Inferior parietal cortex (tissue), 1 donor: ENCODE measurements around the gene AMZ1.

ENCODE experiments used
- DNase-seq: peaks from one replicate; pipeline ENCODE4 v3.0.0-alpha.2; 2016; ENCODE audit errors: extremely low spot score

Gene AMZ1

DNA sequence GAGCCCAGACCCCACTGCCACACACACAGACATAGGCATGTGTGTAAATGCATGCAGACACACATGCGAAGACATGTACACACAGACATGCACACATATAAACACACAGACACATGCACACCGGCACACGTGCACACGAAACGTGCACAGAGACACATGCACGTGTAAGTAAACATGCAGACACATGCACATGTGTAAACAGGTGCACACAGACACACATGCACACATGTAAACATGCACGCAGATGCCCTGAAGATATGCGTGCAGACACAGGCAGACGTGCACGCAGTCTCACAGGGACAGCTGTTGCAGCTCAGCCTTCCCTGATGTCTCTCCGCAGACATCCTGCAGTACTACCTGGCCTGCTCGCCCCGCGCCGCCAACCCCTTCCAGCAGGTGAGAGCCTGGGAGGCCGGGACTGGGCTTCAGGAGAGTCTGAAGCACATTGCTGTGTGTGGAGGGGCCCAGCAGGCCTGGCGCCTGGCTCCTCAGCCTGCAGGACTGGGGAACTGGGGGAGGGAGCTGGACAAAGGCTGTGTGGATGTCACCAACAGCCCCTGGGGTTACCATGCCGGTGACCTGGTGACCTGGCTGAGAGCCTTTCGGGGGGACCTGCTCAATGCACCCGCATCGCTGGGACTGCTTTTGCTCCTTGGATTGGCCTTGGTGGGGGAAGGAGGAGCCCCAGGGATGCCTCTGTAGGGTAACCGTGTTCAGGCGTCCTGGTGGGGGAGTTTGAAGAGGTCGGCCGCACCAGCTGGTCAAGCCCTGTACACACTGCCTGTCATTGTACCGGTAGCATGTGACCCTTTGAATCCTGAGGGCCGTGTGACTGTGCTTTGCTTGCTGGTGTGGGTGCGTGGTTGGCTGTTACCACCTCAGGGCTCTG is 35.9 kb upstream of the AMZ1 start:
- no peak for DNase-seq

DNA sequence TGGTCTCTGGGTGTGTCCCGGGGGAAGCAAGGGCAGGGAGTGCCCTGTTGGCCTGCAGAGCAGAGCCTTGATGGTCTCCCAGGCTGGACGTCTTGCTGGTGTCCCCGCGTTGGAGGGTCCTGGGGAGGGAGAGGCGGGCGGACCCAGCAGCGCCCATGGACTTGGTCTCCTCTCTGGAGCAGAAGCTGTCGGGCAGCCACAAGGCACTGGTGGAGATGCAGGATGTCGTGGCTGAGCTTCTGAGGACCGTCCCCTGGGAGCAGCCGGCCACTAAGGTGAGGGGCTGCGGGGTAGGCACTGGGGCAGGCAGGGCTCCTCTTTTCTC is 35.3 kb upstream of the AMZ1 start:
- no peak for DNase-seq

DNA sequence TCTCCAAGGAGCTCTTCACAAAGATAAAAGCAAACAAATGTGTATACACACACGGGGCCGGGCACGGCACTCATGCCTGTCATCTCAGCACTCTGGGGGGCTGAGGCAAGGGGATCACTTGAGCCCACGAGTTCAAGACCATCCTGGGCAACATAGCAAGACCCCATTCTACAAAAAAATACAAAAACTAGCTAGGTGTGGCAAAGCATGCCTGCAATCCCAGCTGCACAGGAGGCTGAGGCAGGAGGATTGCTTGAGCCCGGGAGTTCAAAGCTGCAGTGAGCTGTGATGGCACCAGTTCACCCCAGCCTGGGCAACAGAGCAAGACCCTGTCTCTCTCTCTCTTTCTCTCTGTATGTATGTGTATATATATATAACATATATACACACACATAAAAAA is 33.9 kb upstream of the AMZ1 start:
- no peak for DNase-seq

DNA sequence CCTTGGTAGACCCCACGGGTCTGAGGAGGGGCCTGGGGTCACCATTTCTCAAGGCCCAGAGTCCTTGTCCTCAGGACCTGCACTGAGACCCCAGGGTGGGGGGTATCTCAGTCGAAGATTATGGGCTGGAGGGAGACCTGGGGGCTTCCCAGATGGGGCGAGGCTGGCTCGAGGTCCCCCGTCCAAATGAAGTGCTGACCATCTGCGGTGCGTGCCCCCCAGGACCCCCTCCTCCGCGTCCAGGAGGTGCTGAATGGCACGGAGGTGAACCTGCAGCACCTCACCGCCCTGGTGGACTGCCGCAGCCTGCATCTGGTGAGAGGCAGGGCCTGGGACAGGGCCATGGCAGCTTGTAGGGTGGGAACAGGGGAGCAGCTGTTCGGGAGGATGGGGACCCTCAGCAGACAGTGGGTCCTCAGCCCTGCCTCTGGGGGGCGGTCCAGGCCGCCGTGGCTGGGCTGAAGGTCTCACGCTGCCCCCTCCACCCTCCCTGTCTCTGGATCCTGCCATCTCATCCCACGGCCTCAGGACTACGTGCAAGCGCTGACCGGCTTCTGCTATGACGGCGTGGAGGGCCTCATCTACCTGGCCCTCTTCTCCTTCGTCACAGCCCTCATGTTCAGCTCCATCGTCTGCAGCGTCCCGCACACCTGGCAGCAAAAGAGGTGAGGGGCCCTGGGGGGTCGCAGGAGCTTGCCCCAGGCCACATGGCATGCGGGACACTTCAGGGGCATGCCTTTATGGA is 32.0 kb upstream of the AMZ1 start:
- no peak for DNase-seq

DNA sequence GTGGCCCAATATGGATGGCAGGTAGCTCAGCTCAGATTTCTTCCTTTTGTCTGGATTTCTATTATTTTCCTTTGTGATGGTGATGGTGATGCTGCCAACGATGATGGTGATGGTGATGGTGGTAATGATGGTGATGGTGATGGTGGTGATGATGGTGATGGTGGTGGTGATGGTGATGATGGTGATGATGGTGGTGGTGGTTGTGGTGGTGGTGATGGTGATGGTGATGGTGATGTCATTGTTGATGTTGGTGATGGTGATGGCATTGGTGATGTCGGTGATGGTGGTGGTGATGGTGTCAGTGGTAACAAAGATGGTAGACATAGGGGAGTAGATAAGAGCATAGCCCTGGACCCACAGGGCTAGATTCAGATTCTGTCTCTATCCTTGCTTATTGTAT is 30.8 kb upstream of the AMZ1 start:
- no peak for DNase-seq

DNA sequence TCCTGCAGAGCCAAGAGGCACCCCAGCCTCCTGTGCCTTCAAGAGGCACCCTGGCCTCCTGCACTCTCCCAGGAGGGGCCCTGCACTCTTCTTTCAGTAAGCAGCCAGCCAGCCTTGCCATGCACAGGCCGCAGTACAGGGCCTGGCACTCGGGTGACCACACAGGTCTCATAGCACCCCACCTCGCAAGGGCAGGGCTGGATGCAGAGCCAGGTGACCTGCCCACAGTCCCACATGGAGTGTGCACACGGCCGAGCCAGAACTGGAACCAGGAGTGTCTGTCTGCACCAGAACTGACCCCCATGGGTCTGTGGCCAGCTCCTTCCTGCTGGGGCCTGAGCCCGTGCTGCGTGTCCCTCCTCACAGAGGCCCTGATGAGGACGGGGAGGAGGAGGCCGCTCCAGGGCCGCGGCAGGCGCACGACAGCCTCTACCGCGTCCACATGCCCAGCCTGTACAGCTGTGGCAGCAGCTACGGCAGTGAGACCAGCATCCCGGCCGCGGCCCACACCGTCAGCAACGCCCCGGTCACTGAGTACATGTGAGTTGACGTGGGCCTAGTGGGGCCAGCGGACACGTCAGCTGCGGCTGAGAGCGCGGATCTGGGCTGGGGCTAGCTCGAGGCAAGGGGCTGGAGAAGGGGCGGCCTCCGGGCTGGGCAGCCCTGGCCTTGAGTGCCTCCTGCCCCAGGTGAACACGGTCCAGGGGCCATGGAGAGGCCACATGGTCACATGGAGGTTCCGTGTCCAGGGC is 29.9 kb upstream of the AMZ1 start:
- DNase-seq, result no peak

DNA sequence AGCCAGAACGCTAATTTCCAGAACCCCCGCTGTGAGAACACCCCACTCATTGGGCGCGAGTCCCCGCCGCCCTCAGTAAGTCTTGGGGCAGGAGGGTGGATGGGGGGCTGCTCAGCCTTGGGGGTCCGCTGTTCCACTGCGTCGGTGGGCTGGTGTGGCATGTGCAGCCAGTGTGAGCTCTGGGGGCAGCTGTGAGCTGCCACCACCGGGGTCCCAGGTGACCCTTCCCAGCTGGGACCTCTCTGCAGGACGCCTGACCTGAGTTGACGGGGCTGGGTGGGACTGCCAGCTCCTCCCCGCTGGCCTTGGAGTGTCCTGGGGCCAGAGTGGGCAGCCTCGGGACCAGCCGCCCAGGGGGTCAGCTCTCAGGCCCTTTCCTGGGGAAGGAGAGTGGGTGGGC is 29.1 kb upstream of the AMZ1 start:
- DNase-seq, result no peak

DNA sequence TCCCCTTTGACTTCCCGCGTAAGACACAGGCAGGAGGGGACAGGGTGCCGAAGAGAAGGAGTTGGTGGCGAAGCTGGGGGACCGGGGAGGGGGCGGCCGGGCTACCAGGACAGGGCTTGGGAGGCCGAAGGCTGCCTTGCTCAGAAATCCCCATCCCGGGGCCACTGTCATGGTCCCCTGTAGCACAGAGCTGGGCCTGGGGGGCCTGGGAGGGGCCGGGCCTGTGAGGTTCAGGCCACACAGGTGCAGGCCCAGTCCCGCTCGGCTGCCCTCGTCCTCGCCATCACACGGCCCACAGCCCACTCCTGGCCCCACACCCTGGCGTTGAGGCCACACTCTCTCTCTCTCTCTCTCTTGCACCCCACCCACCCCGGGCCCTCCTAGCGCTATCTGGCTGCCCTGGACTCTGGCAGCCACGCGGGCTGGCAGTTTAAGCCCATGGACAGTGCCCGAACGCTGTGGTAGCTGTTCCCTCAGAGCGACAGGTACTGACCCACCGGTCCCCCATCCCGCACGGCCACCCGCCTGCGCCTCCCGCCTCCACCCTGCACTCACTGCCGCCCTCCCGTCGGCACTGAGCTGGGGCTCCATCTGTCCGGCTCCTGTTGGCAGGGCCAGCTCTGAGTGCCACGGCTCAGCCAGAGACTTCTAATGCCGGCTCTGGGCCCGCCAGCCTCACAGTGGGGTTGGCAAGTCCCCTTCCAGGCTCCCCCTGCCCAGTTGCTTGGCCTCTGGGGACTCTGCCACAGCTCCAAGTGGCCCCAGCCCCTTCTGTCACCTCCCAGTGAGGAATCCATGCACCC is 28.2 kb upstream of the AMZ1 start:
- DNase-seq, result no peak

DNA sequence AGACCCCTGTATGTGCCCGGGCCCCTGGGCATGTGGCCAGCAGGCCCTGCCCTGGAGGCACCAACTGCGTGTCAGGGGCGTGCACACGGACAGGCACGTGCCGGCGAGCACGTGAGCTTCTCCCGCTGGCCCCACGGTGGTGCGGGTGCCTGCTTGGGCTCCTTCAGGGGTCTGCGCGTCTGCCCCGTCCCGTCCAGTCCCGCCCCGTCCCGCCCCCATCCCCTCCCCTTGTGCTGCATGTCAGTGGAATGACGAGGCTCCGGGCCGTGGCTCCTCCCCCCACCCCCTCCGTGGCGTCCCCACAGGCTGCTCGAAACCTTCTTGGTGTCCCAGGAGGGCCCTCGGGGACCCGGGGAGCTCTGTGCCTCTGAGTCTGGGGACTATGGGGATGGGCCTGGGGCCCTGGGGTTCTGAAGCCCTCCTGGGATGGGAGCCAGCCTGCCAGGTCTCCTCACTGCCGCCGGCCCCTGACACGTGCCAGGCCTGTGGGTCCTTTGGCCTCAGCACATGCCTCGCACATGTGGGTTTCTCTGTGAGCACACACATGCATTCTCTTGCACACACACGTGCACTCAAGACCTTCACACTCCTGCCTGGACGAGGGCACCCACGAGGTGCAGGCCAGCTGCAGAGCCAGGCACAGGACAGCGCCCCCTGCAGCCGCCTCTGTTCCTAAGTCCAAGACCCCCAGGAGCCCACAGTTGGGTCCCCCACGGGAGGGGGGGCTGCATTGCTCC is 27.5 kb upstream of the AMZ1 start:
- DNase-seq, result no peak

DNA sequence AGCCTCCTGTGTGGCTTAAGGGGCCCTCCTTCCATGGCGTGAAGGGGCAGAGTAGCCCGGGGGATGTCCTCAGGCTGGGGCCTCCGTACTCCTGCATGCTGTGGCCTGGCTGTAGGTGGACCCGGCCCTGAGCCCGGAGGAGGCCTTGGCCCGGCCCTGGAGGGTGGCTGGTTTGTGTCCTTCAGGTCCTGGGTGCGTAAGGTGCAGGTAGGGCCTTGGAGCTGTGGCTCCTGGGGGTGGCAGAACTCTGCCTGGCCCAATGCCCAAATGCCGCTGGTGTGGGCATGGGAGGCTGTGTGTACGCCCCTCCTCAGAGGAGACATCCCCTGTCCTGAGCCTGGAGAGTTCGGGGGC is 26.9 kb upstream of the AMZ1 start:
- no peak for DNase-seq

DNA sequence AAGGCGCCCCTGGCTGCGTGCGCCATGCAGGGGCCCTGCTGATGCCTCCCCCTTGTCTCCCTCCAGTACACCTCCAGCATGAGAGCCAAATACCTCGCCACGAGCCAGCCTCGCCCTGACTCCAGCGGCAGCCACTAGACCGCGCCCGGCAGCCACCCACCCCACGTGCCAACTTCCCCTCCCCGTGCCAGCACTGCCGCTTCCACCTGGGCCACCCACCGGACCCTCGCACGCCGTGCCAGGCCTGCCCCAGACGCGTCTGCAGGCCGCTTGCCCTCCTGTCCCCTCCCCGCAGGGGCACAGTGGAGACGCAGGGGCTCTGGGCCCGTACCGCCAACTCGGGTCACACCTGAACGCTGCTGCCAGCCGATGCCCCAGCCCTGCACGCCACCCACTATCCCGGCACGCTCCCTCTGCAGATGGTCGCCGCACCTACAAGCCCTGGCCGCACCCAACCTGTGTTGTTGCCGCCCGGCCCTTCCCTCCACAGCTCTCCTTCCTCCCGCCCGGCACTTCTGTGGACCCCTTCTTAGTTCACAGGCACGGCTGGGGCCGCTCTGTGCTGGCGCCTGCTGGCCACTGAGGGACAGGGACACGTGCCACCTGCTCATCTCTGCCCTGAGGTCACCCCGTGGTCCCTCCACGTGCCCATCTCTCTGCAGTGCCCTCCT is 26.3 kb upstream of the AMZ1 start:
- DNase-seq, result no peak

DNA sequence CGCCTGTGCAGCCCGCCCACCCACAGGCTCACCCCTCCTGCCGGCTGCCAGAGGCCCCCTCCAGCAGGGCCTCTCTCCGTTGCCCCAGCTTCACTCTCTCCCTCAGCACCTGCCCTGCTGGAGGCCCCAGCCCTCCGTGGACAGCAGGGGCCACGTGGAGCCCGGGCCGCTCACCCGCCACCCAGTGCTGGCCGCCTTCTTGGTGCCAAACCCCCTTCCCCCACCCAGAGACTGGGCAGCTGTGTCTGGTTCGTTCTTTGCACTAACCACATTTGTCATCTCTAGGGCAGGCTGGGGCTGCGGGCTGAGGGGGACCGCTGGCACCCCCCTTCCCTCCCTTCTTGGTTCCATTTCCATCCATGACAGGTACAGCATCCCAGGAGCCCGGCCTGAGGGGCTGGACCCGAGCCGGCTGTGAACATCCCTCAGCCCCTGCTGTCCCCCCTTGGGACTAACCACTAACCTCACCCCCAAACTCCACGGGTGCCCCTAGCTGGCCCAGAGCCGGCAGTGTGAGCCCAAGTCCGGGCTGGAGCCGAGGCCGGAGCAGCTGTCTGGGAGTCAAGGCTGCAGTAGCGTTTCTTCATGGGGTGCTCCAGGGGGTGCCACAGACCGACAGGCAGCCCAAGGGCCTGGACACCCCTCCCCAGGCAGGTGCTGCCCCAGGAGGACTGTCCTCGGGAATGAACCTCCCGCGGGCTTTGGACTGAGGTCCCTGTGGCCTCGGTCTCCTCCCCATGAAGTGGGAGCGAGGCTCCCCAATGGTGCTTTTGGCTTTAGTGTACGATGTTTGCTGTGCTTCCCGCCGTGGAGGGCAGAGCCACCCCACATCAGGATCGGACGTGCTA is 25.5 kb upstream of the AMZ1 start:
- DNase-seq, result no peak

DNA sequence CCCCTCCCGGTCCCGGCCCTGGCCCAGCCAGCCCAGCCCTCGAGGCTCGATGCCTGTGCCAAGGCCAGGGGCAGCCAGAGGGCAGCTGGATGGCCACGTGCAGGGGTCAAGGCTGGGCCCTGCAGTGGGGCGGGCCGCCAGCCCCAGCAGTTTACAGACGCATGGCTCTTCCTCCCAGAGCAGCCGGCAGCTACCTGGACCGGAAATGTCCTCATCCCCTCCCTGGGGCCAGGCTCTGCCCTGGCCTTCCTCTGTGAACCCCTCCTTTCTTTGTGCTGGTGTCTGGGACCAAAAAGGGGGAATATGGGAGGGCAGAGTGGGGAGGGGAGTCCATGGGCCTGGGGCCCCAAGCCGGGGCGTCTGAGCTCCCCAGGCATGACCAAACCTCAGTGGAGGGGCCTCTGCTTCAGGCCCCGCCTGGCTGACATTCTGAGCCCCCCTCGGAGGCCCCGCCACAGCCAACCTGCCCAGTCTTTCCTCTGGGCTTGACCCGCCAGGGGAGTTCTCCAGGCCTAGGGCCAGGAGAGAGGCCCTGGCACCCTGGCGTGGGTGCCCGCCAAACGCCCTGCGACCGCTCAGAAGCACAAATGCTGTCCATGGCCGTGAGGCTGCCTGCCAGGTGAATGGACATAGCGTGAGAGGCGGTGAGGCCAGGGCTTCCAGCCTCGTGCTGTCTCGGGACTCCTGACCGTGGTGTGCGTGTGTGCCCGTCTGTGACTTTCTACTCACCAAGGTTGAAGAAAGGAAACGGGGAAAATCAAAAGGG is 24.7 kb upstream of the AMZ1 start:
- DNase-seq, result no peak

DNA sequence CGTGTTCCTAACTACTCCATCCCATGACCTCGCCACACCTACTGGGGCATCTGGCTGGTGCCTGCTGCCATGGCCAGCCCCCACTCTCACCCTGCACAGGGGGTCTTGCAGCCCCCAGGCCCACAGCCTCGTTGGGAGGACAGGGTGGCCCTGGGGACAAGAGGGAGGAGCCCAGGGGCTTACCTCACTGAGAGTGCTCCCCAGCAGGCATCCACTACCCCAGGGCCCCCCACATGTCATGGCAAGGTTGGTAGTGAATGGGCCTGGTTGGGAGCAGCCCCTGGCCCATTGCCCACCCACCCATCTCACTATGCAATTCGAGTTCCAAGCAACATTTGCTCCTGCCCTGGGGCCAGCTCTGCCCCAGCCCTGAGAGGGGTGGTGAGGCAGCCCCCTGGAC is 24.0 kb upstream of the AMZ1 start:
- no peak for DNase-seq

DNA sequence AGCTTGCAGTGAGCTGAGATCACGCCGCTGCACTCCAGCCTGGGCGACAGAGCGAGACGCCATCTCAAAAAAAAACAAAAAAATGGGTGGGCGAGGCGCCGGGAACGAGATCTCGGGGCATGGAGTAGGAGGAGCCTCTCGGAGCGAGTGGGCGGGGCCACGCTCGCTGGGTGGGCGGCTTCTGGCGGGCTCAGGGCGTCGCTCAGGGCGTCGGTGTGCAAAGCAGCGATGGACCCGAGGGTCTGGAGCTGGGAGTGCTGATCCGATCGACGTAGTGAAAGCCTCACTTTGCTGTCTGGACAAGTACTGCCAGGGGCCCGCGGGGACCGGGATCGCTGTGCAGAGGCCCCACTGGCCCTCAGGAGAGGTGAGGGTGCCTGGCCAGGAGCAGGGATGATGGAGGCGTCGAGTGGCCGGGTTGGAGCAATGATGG is 22.6 kb upstream of the AMZ1 start:
- no peak for DNase-seq

DNA sequence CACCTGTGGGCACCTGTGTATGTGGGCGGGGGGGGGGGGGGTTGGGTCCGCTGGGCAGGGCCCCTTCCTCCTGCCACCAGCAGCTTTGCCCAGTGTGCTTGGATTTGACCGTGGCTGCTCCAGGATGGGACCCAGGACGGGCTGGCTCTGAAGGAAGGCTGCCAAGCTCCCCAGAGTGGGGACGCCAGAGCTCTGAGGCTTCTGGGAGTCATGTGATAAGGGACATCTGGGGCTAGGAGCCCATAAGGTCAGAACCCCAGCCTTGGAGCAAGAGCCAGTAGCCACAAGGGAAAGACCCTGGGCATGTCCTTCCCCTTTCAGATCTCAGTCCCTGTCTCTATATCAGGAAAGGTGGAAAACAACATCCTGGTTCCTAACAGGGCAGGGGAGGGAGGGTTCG is 21.8 kb upstream of the AMZ1 start:
- DNase-seq, result no peak

DNA sequence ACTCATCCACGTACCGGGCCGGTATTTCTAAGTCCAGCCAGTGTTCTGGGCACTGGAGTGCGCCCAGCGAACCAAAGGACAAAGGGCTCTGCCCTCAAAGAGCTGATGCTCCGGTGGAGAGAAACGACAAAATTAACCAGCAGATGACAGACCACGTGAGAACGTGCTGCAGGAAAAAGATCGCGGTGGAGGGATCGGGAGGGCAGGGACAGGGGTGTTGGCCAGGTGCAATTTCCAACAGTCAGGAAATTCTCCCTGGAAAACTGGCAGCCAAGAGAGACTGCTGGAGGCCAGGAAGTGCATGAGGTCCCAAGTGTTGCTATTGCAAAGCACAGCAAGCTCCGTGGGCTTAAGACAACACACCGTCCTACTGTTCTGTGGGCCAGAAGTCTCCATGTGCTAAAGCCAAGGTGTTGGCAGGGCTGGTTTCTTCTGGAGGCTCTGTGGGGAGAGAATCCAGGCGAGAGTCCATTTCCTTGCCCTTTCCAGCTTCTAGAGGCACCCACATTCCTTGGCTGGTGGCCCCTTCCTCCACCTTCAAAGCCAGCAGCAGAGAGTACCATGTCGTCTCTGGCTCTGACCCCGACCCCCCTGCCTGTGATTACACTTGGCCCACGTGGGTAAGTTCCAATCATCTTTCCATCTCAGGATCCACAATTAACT is 21.3 kb upstream of the AMZ1 start:
- no peak for DNase-seq

DNA sequence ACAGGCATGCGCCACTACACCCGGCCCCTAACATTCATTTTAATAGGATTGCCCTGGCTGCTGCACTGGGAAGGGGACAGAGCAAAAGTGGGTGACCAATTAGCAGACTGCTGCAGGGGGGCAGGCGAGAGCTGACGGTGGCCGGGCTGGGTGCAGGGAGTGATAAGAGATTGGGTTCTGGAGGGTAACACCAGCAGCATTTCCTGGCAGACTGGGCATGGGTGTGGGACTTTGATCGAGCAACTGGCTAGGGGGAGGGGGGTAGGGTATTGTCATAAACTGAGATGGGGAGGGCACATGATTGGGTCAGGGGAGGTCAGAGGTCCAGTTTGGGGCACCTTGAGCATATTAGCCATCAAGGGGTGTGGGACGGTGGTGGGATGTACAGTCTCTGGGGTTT is 20.2 kb upstream of the AMZ1 start:
- no peak for DNase-seq
